HG03060 (cell line): ENCODE results near the gene NEUROD2.

ENCODE experiments used
- ATAC-seq: cut with Tn5 transposase; IDR thresholded peaks from one replicate; pipeline ENCODE4 v1.9.1; 2021; ENCODE audit warnings: low read depth, moderate number of reproducible peaks; ENCODE audit not compliant: unreplicated experiment

NEUROD2 gene

GRCh38 chr17:39581759-39582085, 26.0 kb downstream of the NEUROD2 start:
- ATAC-seq: no peak

- no peak for ATAC-seq
Observed at GRCh38 chr17:39581071-39581758, 26.5 kb downstream of the NEUROD2 start.

- no peak for ATAC-seq
Observed at GRCh38 chr17:39580082-39580468, 27.6 kb downstream of the NEUROD2 start.

GRCh38 chr17:39579318-39580081, 28.2 kb downstream of the NEUROD2 start:
- no peak for ATAC-seq

GRCh38 chr17:39578272-39578671, 29.4 kb downstream of the NEUROD2 start:
- ATAC-seq: no peak

- no peak for ATAC-seq
Observed at GRCh38 chr17:39576187-39576586, 31.5 kb downstream of the NEUROD2 start.

- ATAC-seq: no peak
Observed at GRCh38 chr17:39573447-39574298, 34.0 kb downstream of the NEUROD2 start.

- no peak for ATAC-seq
Observed at GRCh38 chr17:39572121-39572520, 35.6 kb downstream of the NEUROD2 start.

GRCh38 chr17:39569126-39569525, 38.6 kb downstream of the NEUROD2 start:
- no peak for ATAC-seq

GRCh38 chr17:39568702-39569101, 39.0 kb downstream of the NEUROD2 start:
- no peak for ATAC-seq

- no peak for ATAC-seq
Observed at GRCh38 chr17:39566094-39566850, 41.4 kb downstream of the NEUROD2 start.

GRCh38 chr17:39564211-39564848, 43.4 kb downstream of the NEUROD2 start:
- ATAC-seq: no peak

GRCh38 chr17:39563476-39563875, 44.2 kb downstream of the NEUROD2 start:
- no peak for ATAC-seq

- ATAC-seq: no peak
Observed at GRCh38 chr17:39562976-39563375, 44.7 kb downstream of the NEUROD2 start.

- ATAC-seq: no peak
Observed at GRCh38 chr17:39562395-39562794, 45.3 kb downstream of the NEUROD2 start.

- no peak for ATAC-seq
Observed at GRCh38 chr17:39556423-39556822, 51.3 kb downstream of the NEUROD2 start.

GRCh38 chr17:39555368-39555767, 52.4 kb downstream of the NEUROD2 start:
- no peak for ATAC-seq
